Psoas muscle (tissue), 8 donors: Measurements from ENCODE around the gene TNFRSF11A. TPM values are rescaled to one million over a fixed set of nuclear protein-coding genes. Genes with fewer than 3 reads are reported as not detected.

ENCODE experiments used
- ATAC-seq, 4 donors: fragments of 200-7000 bp; cut with Tn5 transposase; one replicate each; pipeline ENCODE4 v1.9.1; 2020; ENCODE audit warnings: moderate library complexity in 3 of 4, mild to moderate bottlenecking in 2 of 4
- DNase-seq, 2 donors: peaks; one replicate each; pipeline ENCODE4 v3.0.0-alpha.2; 2020
- H3K27ac ChIP-seq: fragments of 200-600 bp; one replicate; pipeline ENCODE4 v1.8.0; 2022
- H3K27me3 ChIP-seq, 3 donors: fragments of 200-600 bp in 1 of 3; one replicate each; pipeline versions ENCODE4 v1.6.1 to v1.8.0; 2013 to 2022; ENCODE audit warnings: low read length in 2 of 3, mild to moderate bottlenecking in 2 of 3, moderate library complexity in 1 of 3; ENCODE audit not compliant: insufficient read depth in 3 of 3
- H3K36me3 ChIP-seq, 2 donors: fragments of 200-600 bp in 1 of 2; one replicate each; pipeline versions ENCODE4 v1.6.1 to v1.8.0; 2013 to 2022; ENCODE audit warnings: low read depth in 1 of 2, mild to moderate bottlenecking in 1 of 2, moderate library complexity in 1 of 2; ENCODE audit not compliant: insufficient read depth in 1 of 2
- H3K4me1 ChIP-seq: fragments of 200-600 bp; one replicate; pipeline ENCODE4 v1.8.0; 2022
- H3K4me3 ChIP-seq: fragments of 200-600 bp; one replicate; pipeline ENCODE4 v1.8.0; 2022; ENCODE audit warnings: mild to moderate bottlenecking
- H3K9me3 ChIP-seq: fragments of 200-600 bp; one replicate; pipeline ENCODE4 v1.8.0; 2022
- WGBS, 3 donors: extraction: QIAGEN DNeasy Blood & Tissue Kit; methylation state at CpG; one replicate each; pipeline versions ENCODE4 v1.1.6 to v1.1.7; 2013; 5-methylcytosine and 5-hydroxymethylcytosine counted together
- intact Hi-C, 2 donors: fragments of 100-400 bp; cut with DNase I; formaldehyde crosslinking; loops; one replicate each; pipeline versions ENCODE4 v1.11.0 to v1.14.2; 2022
- polyA plus RNA-seq, 3 donors: library from polyadenylated mRNA; stranded (reverse); fragments of 200-250 nt; gene quantifications; one replicate each; pipeline ENCODE4 v1.2.3, GENCODE V29; 2013
- total RNA-seq, 4 donors: library from RNA; stranded (reverse); fragmentation: NEBNext Ultra II Directional in 2 of 4; extraction: Animal tissue kit (Norgen Biotek cat#: 25700) in 2 of 4; gene quantifications; one replicate each; pipeline versions ENCODE4 v1.2.1 to v1.2.4, GENCODE V29; 2021 to 2023
- TF ChIP-seq, protein P1 (sequence below): fragments of 200-600 bp; IDR thresholded peaks from one replicate; pipeline ENCODE4 v1.8.0; 2022; ENCODE audit warnings: antibody characterized with exemption
- donor health status: healthy with polysubstance abuse.
- donor health status: DM: no; HTN: no; CAD: no; lungs with moderate emphysema.
- donor health status: Bipolar disorder and iron deficiency.
- donor health status: healthy.
- donor health status: DM: yes; HTN: yes; CAD: no.
- donor health status: DM: no; HTN: no; CAD: no.
- donor health status: DM: no; HTN: no; CAD: no.
- donor health status: DM: yes; HTN: yes; CAD: no.

The TNFRSF11A gene
- total and polyA plus RNA-seq, 7 donors = 0.12 to 1.3 (median 0.60) TPM

- no peaks in the 10 kb centered on the region for H3K36me3 ChIP-seq
- H3K9me3 ChIP-seq = no peaks in the 10 kb centered on the region
- intact Hi-C loops = no loop called here
- WGBS, 3 donors = 75 to 92% (median 81%) methylated on average over 1 of the region's 1 CpG
- no peak for ATAC-seq
- H3K4me3 ChIP-seq = no peak overlapping the region
- no peak overlapping the region for H3K27ac ChIP-seq
- H3K27me3 ChIP-seq = no peaks in the 10 kb centered on the region
- no peaks in the 10 kb centered on the region for H3K4me1 ChIP-seq
- TF ChIP-seq, protein P1, sequence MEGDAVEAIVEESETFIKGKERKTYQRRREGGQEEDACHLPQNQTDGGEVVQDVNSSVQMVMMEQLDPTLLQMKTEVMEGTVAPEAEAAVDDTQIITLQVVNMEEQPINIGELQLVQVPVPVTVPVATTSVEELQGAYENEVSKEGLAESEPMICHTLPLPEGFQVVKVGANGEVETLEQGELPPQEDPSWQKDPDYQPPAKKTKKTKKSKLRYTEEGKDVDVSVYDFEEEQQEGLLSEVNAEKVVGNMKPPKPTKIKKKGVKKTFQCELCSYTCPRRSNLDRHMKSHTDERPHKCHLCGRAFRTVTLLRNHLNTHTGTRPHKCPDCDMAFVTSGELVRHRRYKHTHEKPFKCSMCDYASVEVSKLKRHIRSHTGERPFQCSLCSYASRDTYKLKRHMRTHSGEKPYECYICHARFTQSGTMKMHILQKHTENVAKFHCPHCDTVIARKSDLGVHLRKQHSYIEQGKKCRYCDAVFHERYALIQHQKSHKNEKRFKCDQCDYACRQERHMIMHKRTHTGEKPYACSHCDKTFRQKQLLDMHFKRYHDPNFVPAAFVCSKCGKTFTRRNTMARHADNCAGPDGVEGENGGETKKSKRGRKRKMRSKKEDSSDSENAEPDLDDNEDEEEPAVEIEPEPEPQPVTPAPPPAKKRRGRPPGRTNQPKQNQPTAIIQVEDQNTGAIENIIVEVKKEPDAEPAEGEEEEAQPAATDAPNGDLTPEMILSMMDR = no peak
- DNase-seq = no peak
Observed at GRCh38 chr18:62374410-62374965, 49.4 kb downstream of the TNFRSF11A start.

- WGBS, 3 donors = 42 to 49% (median 46%) methylated on average over 7 of the region's 7 CpGs
- intact Hi-C loops = no loop called here
Observed at GRCh38 chr18:62377131-62377807, 52.2 kb downstream of the TNFRSF11A start.

GRCh38 chr18:62379051-62379450 is 53.9 kb downstream of the TNFRSF11A start:
- no peak for DNase-seq
- no peak overlapping the region for H3K4me3 ChIP-seq
- WGBS, 3 donors = 82 to 87% (median 84%) methylated on average over 5 of the region's 5 CpGs
- H3K27me3 ChIP-seq = peaks cover 0 to 2% (median 0%) of the 10 kb centered on the region in 3 donors
- H3K4me1 ChIP-seq = no peaks in the 10 kb centered on the region
- H3K27ac ChIP-seq = no peak overlapping the region
- H3K9me3 ChIP-seq = no peaks in the 10 kb centered on the region
- intact Hi-C loops = no loop called here
- H3K36me3 ChIP-seq = no peaks in the 10 kb centered on the region
- TF ChIP-seq, protein P1 = no peak
- no peak for ATAC-seq

More at GRCh38 chr18:62377131-62377807, 52.2 kb downstream of the TNFRSF11A start:
- H3K36me3 ChIP-seq = no peaks in the 10 kb centered on the region
- ATAC-seq = no peak
- H3K4me3 ChIP-seq = no peak overlapping the region
- no peaks in the 10 kb centered on the region for H3K9me3 ChIP-seq
- TF ChIP-seq, protein P1 = no peak
- H3K4me1 ChIP-seq = no peaks in the 10 kb centered on the region
- no peak for DNase-seq
- H3K27ac ChIP-seq = no peak overlapping the region
- peaks cover 0 to 2% (median 0%) of the 10 kb centered on the region in 3 donors for H3K27me3 ChIP-seq

GRCh38 chr18:62381373-62381772 is 56.3 kb downstream of the TNFRSF11A start:
- Histone ChIP-seq H3K9me3 (no peaks in the 10 kb centered on the region), H3K4me1 (no peaks in the 10 kb centered on the region), H3K27me3 (peaks cover 0 to 2% (median 0%) of the 10 kb centered on the region in 3 donors), H3K27ac (no peak overlapping the region), H3K36me3 (no peaks in the 10 kb centered on the region), H3K4me3 (no peak overlapping the region)
- WGBS, 3 donors = 87 to 92% (median 90%) methylated on average over 5 of the region's 5 CpGs
- intact Hi-C loops = no loop called here
- no peak for ATAC-seq
- no peak for DNase-seq
- TF ChIP-seq, protein P1 = no peak
